Esophagus squamous epithelium (tissue), 4 donors: Measurements from ENCODE around the gene OR10K2.

Source experiments
- POLR2A ChIP-seq, 4 donors: fragments of 450-650 bp; IDR thresholded peaks; one replicate each; pipeline ENCODE4 v1.6.1; 2017; ENCODE audit warnings: antibody characterized with exemption in 4 of 4, mild to moderate bottlenecking in 4 of 4, moderate library complexity in 3 of 4
- TF ChIP-seq, protein P1 (sequence below), 6 experiments: fragments of 450-650 bp in 4 of 6; fragments of 200-600 bp in 2 of 6; sonication (generic) in 2 of 6; IDR thresholded peaks; one replicate each; pipeline ENCODE4 v1.5.1; 2016 to 2019; ENCODE audit warnings: antibody characterized with exemption in 6 of 6, mild to moderate bottlenecking in 4 of 6, moderate library complexity in 4 of 6

DNA sequence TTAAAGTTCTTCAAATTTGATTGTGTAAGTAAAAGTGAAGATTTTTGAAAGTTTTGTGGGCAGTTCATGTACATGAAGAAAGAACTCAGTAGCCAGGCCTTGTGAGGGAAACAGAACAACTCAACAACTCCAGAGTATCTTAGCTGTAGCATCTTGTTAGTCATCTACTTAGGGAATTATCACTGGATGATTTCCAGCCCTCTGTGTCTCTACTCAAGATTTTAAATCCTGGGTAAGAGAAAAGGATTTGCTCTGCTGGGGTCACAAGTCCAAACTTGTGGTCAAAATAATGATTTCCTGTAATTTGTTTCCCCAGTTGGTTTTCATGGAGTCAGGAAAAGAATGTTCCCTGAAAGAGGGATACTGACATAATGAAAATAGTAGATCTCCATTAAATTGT, 34.9 kb downstream of the OR10K2 start:
- TF ChIP-seq, protein P1, sequence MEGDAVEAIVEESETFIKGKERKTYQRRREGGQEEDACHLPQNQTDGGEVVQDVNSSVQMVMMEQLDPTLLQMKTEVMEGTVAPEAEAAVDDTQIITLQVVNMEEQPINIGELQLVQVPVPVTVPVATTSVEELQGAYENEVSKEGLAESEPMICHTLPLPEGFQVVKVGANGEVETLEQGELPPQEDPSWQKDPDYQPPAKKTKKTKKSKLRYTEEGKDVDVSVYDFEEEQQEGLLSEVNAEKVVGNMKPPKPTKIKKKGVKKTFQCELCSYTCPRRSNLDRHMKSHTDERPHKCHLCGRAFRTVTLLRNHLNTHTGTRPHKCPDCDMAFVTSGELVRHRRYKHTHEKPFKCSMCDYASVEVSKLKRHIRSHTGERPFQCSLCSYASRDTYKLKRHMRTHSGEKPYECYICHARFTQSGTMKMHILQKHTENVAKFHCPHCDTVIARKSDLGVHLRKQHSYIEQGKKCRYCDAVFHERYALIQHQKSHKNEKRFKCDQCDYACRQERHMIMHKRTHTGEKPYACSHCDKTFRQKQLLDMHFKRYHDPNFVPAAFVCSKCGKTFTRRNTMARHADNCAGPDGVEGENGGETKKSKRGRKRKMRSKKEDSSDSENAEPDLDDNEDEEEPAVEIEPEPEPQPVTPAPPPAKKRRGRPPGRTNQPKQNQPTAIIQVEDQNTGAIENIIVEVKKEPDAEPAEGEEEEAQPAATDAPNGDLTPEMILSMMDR (IDR thresholded peaks at IDR 0.05), result no peak
- no peak for TF ChIP-seq POLR2A (IDR thresholded peaks at IDR 0.05)
